Endometrial microvascular endothelial cells (primary cell): ENCODE data around the gene KRTAP10-7. TPM values are rescaled to one million over a fixed set of nuclear protein-coding genes. Genes with fewer than 3 reads are reported as not detected.
"Not testable (repeated sequence)": the region's sequence is repeated elsewhere in the genome, so short reads cannot be mapped to it uniquely, and the experiment has no call there.

Experiments
- in situ Hi-C: cut with HindIII; loops from 2 replicates; pipeline ENCODE4 v1.10.0; 2017; ENCODE audit warnings: low sequenced_read_pairs, low pct_unique_long_range_greater_than_20kb; ENCODE audit errors: inconsistent ontology term
- total RNA-seq: library from RNA; depleted of rRNA; stranded (reverse); fragments of >200 nt; gene quantifications from one replicate; pipeline ENCODE4 v1.2.3, GENCODE V29; 2015; ENCODE audit errors: inconsistent ontology term

KRTAP10-7 gene
- total RNA-seq, 1 donor from 2014 or later = not detected

DNA sequence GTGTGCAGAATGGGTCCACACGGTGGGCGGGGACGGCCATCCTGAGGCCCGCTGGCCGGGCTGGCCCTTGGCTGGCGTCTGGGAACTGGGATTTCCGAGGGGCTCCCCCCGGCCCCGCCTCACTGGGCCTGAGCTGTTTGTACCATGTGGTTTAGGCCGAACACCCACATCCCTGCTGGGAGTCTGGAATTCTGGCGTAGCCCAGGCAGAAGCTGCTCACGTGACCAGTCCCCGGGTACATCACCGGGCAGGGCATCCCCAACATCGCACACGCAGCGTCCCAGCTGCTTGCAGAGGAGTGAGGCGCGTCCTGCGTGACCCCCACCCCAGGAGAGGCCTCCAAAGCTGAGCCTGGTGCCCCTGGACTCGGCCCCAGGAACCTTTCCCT, 2.1 kb downstream of the KRTAP10-7 start:
- in situ Hi-C loops = no loop called here

DNA sequence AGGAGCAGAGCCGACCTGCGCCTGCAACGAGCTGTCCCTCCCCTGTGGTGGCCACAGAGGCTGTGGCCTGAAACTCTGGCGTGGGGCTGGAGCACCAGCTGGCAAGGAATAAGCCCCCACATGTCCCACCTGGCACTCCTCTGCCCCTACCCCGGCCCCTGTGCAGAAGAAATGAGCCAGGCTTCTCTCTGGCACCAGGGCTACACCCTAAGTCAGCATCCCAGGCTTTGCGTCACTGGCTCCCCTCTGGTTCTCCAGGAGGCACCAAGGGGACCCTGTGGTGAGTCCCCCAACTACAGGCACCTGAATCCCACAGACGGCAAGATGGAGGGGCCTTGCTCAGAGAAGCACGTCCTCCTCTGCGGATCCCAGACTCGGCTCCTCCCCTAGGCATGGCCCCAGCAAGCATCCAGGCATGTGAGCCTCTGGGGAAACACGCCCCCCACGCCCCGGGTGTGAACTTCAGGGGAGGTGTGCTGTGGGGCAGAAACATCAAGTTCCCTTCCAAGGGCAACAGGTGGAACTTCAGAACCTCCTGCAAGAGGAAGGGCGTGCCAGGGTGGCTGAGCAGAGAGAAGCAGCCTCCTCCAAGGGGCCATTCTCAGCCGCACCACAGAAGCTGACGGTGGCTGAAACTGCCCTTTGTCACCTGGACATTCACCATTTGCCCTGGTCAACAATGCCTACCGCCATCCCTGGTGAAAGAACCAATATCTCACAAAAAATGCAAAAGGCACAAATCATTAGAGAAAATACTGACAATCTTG, 2.9 kb downstream of the KRTAP10-7 start:
- in situ Hi-C loops = no loop called here

DNA sequence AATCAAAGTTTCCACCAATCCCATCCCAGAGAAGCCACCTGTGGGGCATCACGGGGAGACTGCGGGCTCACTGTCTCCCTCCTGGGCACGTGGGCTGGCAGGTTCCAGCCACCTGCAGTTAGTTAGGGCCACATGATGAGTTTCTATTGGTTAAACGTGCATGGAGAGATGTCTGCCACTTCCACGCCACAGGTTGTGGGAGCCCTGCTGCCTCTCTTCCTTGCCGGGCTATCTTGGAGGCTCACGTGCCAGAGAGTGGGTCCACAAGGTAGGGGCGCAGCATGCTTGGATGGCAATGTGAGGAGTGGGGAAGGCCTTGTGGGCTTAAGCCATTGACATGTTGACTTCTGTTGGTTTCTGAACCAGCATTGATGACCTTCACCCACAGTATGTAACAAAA, 3.5 kb downstream of the KRTAP10-7 start:
- in situ Hi-C loops = no loop called here

DNA sequence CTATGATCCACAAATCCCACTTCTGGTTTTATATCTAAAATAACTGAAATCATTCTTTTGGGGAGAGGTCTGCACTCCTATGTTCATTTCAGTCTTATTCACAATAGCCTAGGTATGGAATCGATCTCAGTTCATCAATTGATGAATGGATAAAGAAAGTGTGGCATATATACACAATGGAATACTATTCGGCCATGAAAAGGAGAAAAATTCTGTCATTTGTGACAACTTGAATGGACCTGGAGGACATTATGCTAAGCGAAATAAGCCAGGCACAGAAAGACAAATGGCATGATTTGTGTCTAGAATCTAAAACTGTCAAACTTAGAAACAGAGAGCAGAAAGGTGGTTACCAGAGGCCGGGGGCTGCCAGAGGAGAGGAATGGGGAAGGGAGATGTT, 6.1 kb downstream of the KRTAP10-7 start:
- in situ Hi-C loops = no loop called here

DNA sequence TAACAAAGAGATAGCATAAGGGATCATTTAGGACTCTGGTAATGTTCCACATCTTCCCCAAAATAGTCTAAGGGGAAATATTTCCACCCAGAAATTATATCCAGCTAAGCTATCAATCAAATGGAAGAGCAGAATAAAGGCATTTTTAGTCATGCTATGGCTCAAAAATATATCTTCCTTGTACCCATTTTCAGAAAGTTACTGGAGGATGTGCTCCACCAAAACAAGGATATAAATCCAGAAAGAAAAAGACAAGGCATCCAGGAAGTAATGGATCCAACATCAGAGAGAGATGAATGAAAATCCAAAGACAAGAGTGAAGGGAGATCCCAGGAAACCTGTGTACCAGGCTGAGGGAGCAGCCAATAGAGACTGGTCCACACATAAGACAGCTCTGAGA, 8.8 kb downstream of the KRTAP10-7 start:
- in situ Hi-C loops = no loop called here

DNA sequence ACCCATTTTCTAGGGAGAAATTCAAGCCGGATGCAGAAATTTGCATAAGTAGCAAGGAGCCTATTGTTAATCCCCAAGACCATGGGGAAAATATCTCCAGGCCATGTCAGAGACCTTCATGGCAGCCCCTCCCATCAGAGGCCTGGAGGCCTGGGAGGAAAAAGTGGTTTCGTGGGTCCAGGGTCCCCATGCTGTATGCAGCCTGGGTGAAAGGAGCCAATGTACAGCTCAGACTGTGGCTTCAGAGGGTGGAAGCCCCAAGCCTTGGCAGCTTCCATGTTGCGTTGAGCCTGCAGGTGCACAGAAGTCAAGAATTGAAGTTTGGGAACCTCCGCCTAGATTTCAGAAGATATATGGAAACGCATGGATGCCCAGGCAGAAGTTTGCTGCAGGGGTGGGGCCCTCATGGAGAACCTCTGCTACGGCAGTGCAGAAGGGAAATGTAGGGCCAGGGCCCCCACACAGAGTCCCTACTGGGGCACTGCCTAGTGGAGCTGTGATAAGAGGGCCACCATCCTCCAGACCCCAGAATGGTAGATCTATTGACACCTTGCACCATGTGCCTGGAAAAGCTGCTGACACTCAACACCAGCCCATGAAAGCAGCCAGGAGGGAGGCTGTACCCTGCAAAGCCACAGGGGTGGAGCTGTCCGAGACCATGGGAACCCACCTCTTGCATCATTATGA, 9.9 kb downstream of the KRTAP10-7 start:
- in situ Hi-C loops = not testable (repeated sequence)

DNA sequence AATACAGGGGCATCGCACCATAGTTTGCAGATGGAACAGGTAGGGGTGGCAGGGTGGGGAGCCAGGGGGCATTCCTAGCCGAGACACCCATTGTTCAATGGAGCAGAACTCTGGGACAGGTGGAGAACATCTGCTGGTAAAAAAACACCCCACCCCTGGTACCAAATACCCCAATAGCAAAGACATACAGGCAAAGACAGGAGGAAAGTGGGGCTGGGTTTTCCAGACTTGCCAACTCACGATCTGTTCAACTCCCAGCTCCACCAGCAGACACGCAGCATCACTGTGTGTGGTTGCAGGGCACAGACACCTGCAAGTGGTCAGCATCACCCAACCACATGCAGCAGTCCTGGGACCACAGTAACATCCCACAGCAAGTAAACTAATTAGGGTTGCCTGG, 11.2 kb downstream of the KRTAP10-7 start:
- in situ Hi-C loops = no loop called here

DNA sequence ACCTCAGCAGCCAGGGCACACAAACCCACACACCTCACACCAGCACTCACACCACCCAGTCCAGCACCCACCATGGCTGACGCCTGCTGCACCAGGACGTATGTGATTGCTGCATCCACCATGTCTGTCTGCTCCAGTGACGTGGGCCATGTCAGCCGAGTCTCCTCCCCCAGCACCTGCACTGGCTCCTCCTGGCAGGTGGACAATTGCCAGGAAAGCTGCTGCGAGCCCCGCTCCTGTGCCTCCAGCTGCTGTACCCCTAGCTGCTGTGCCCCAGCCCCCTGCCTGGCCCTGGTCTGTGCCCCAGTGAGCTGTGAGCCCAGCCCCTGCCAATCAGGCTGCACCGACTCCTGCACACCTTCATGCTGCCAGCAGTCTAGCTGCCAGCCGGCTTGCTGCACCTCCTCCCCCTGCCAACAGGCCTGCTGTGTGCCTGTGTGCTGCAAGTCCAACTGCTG, 11.7 kb downstream of the KRTAP10-7 start, which contains the start of gene KRTAP10-8:
Gene KRTAP10-8, plus strand, starts transcription at position 51 of the 458 bp plus-strand sequence. Its CDS starts 22 bp downstream, at position 73.
- in situ Hi-C loops = no loop called here

DNA sequence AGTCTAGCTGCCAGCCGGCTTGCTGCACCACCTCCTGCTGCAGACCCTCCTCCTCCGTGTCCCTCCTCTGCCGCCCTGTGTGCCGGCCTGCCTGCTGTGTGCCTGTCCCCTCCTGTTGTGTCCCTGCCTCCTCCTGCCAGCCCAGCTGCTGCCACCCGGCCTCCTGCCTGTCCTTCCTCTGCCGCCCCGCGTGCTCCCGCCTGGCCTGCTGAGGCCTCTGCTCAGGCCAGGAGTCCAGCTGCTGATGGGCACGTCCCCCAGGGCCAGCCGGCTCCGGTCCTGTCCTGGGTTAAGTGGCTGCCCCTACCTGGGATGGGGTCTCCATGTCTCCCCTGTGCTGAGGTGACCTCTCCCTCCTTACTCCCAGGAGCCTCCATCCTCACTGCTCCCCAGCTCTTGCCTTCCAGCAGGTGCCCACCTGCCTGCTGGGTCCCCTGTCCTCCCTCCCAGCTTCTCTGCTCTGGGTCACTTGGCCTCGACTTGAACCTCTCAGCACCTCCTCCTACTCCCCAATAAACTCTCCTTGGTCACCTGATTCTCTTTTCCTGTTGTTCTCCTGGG, 12.4 kb downstream of the KRTAP10-7 start:
- in situ Hi-C loops = no loop called here

DNA sequence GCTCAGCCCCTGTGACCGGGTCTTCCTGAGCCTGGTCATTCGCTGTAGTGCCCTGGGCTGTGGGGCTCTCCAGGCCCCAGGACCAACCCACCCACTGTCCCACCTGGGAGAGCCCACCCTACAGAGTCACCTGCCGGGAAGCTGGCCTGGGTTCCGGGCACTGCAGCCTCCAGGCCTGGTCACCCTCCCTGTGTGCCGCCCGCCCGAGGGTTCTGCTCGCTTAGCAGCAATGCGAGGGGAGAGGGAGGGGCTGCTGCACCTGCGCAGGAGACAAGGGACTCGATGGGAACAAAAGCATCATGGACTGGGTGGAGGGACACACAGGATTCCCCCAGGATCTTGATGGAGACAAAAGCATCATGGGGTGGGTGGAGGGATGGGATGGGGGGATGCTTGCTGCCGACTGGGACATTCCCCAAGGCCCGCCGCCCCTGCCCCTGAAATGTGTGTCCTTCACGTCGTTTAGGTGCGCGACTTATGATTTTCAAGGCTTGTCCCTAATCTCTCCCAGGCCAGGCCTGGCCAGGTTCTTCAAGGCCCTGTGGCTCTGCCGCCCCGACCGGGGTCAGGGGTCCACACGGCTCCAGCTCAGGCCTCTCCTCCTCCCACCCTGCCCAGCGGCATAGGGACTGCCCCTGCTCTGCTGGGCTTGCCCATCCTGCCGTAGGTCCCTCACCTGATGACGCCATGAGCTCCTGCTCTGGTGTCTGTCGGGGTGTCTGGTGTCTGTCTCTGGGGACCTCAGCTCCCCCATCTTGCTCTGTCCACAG, 13.2 kb downstream of the KRTAP10-7 start:
- in situ Hi-C loops = no loop called here

DNA sequence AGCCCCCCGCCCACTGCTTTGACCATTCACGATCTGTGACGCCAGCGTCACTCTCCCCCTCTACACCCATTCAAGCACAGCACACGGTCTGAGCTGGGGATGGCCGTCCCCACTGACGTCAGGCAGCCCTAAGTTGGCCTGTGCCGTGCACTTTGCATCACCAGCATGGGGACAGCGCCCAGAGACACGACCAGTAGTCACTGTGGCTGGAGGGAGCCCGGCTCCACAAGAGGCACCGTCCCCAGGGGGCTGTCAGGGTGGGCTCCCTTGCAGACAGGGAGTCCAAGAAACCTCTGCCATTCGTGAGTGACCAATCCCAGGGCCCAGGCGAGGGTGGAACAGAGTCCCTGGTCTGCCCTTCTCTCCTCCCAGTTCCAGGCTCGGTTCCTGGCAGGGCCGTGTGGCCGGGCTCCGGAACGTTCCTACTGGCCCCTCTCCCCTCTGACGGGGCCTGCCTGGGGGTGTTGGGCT, 13.8 kb downstream of the KRTAP10-7 start:
- in situ Hi-C loops = no loop called here

DNA sequence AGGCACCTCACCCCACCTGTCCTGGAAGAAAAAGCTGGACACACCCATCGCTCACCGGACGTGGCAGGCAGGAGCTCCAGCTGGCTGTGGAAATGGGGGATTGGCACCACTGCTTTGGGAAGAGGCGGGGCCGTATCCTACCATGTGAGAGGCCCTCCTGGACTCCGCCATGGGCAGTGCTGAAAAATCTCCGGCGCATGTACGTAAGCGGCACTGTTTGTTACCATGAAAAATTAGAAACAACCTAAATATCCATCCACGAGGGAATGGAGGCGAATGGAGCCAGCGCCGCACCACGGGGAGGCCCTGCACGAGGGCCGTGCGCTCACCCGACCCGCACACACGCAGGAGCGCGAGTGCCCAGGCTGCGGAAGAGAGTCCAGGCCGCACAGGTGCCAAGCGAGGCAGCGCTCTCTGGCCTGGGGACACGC, 14.6 kb downstream of the KRTAP10-7 start:
- in situ Hi-C loops = no loop called here

DNA sequence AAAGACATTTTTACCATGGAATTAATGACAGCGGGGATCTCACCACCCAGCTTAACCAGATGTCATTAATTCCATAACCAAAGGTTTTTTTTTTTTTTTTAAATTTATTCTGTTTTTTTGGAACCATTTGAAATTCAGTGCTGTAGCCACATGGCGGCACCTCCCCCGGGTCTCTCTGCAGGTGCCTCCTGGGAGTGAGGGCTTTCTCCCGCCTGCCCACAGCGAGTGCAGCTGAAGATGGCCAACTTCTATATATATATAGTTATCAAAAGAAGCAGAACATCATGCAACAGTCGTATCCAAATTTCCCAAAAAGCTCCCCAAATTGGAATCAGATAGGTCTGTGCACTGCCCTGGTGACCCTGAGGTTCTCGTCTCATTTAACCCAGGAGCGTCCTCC, 15.1 kb downstream of the KRTAP10-7 start:
- in situ Hi-C loops = no loop called here

DNA sequence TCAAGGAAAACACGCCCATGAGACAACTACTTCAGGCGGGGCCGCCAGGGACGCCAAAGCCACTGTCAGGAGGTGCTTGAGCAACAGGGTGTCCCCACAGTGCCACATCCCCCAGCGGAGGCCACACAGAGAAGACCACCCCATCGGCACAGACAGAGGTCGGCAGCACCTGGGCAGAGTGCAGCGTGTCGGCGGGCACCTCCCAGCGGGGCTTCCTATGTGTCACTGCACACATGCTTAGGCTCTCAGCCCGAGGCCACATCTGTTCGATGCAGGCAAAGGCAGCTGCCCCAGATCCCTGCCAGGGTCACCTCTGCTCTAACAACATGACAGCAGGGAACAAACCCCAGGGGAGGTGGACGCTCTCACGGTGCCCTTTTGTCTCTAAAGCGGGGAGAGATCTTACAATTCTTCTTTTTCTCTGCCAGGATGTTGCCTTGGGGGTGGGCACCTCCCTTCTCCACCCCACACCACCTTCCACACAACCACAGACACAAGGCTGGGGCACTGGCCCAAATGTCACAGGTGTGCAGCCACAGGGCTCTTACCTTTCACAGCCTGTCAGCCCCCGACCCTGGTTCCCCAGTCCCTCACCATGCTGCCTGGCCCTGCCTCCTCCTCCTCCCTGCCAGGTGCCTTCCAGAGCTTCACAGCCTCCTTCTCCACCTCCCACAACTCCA, 15.7 kb downstream of the KRTAP10-7 start:
- in situ Hi-C loops = no loop called here

DNA sequence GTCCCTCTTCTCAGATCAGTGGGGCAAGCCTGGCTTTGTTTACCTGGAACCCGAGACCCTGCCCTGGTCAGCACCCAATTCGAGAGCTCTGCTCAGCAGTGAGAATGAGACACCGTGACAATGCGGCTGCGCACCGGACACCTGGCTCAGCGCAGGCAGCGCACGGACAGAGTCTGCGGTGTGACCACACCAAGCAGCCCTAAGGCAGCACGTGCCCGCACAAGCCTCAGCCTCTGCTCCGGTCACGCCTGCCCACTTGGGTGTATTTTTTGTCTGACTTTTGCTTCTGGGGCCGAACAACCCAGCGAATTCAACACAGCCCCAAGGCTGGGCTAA, 16.2 kb downstream of the KRTAP10-7 start:
- in situ Hi-C loops = no loop called here

DNA sequence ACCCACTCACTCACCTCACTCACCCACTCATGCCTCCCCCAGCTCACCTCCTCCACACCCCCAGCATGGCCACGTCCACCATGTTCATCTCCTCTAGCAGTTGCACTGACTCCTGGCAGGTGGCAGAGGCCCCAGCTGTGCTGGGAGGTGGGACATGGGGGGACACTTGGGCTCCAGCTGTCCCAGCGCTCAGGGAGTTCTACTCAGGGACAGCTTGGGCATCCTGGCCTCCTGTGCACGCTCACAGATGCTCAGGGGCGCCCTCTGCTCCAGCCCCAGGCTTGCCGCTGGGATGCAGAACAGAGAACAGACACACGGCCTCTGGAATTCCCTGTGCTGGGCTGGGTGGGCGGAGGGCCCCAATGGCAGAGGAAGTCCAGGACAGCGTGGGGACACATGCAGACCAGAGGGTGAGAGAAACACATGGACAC, 16.7 kb downstream of the KRTAP10-7 start:
- in situ Hi-C loops = no loop called here

DNA sequence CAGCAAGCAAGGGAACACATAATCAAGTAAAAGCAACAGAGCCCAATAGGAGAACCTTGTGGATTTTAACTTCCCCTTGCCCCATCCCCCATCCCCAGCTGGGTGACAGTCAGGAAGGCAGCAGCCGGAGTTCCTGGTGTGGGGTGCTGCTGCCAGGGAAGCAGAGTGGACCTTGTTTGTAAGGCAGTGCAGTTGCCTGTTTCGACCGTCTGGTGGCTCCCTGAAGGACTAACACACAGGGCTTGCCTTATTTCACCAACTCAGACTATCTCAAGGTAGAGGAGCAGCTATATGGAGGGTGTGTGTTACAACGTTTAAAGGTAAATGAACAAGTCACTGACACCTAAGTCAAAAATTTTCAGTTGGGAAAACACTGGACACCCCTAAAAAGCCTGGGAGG, 18.1 kb downstream of the KRTAP10-7 start:
- in situ Hi-C loops = no loop called here

DNA sequence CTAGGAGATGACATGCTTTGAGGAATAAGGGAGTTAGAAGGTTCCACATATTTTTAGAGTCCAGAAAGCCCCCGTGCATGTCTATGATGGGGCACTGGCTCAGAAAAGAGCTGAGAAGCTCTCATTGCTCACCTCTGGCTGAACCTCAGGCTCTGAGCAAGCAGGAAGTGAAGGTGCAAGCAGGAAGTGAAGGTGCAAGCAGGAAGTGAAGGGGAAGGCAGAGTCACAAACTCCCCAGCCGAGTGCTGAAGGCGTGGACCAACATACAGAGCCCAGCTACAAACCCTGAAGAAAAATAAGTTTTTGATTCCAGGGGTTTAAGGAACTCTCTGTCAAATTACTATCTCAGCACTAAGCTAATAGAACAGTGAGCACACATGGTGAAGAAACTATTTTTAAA, 18.5 kb downstream of the KRTAP10-7 start:
- in situ Hi-C loops = no loop called here

DNA sequence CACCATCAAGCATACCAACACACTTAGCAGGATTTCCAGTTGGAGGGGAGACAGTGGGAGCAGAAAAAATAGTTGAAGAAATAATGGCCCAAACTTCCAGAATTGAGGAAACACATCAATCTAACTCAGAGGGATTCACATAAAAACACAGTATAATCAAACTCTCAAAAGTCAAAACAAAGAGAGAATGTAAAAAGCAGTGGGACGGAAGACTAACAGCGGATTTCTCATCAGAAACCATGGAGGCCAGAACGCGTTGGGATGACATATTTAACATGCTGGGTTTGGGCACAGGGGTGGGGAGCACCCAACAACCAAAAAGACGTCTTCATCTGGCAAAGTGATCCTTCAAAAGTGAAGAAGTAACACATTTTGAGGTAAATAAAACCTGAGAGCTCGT, 19.5 kb downstream of the KRTAP10-7 start:
- in situ Hi-C loops = no loop called here
